GM10847 (cell line): ENCODE results near the gene NR5A2.

Source experiments
- POLR2A ChIP-seq: IDR thresholded peaks from 2 replicates; pipeline ENCODE4 v1.6.1; 2011; ENCODE audit not compliant: insufficient read length; ENCODE audit errors: extremely low read depth

Gene NR5A2

GRCh38 chr1:200150721-200151120 lies 123.2 kb downstream of the NR5A2 start:
- no peak for TF ChIP-seq POLR2A

GRCh38 chr1:200152336-200152735 lies 124.8 kb downstream of the NR5A2 start:
- TF ChIP-seq POLR2A: no peak

GRCh38 chr1:200153277-200154055 lies 126.0 kb downstream of the NR5A2 start:
- TF ChIP-seq POLR2A: no peak

GRCh38 chr1:200154069-200154767 lies 126.7 kb downstream of the NR5A2 start:
- TF ChIP-seq POLR2A: no peak

- no peak for TF ChIP-seq POLR2A
These were observed 130.2 kb downstream of the NR5A2 start for GRCh38 chr1:200157715-200158114.

GRCh38 chr1:200161801-200162200 lies 134.3 kb downstream of the NR5A2 start:
- TF ChIP-seq POLR2A: no peak

- no peak for TF ChIP-seq POLR2A
These were observed 134.7 kb downstream of the NR5A2 start for GRCh38 chr1:200162258-200162657.

GRCh38 chr1:200162877-200163276 lies 135.4 kb downstream of the NR5A2 start:
- TF ChIP-seq POLR2A: no peak

GRCh38 chr1:200163911-200164310 lies 136.4 kb downstream of the NR5A2 start:
- no peak for TF ChIP-seq POLR2A

- no peak for TF ChIP-seq POLR2A
These were observed 138.1 kb downstream of the NR5A2 start for GRCh38 chr1:200165493-200166220.

- no peak for TF ChIP-seq POLR2A
These were observed 138.9 kb downstream of the NR5A2 start for GRCh38 chr1:200166411-200166810.

- no peak for TF ChIP-seq POLR2A
These were observed 141.4 kb downstream of the NR5A2 start for GRCh38 chr1:200168926-200169325.

- TF ChIP-seq POLR2A: no peak
These were observed 144.8 kb downstream of the NR5A2 start for GRCh38 chr1:200172311-200172710.

- no peak for TF ChIP-seq POLR2A
These were observed 145.6 kb downstream of the NR5A2 start for GRCh38 chr1:200173097-200173618.

GRCh38 chr1:200174525-200175295 lies 147.2 kb downstream of the NR5A2 start:
- no peak for TF ChIP-seq POLR2A
